ES-I3 (cell line): Measurements from ENCODE around the gene ALG12.

Experiments
- H3K36me3 ChIP-seq: 2 replicates; pipeline ENCODE4 v1.6.1; 2013; ENCODE audit warnings: mild to moderate bottlenecking, low read length, control low read depth, moderate library complexity; ENCODE audit not compliant: insufficient read depth
- H3K4me1 ChIP-seq: 2 replicates; pipeline ENCODE4 v1.6.1; 2013; ENCODE audit warnings: mild to moderate bottlenecking, control low read depth, low read length; ENCODE audit not compliant: insufficient read depth
- H3K9ac ChIP-seq: 2 replicates; pipeline ENCODE4 v1.6.1; 2013; ENCODE audit warnings: low read depth, mild to moderate bottlenecking, low read length, moderate library complexity
- H3K9me3 ChIP-seq: 2 replicates; pipeline ENCODE4 v1.6.1; 2013; ENCODE audit warnings: mild to moderate bottlenecking, low read length, moderate library complexity; ENCODE audit not compliant: control insufficient read depth, insufficient read depth

ALG12 gene

DNA sequence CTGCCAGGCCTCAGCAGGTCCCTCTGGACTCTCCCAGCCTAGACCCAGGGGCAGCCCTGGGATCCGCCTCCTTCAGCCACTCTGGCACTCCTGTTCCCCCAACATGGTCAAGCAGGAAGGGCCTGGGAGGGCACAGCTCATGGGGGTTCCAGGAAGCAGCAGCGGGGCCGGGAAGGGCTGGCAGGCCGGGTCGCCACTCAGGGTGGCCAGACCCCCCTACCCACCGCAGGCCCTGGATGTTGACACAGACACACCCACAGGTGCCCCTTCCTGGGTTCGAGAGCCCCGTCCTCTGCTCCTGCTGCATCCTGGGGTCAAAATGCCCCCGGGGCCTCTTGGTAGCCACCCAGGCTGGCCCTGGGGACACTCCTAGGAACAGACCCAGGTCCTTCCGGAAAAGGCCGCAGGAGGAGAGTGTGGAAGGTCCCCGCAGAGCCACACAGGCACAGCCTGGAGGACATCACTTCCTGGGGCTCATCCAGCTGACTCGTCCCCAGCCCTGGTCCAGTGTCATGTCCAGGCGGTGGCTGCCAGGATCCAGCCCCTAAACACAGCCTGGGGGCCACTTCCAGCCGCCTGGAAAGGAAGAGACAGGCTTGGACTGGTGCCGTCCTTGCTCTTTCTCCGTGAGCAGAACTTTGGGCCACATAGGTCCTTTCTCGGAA is 35.6 kb upstream of the ALG12 start:
- H3K36me3 ChIP-seq: no peaks in the 10 kb centered on the region
- peaks cover 20% of the 10 kb centered on the region; the same call in 1 of the 2 replicates for H3K4me1 ChIP-seq
- no peak overlapping the region for H3K9ac ChIP-seq
- H3K9me3 ChIP-seq: no peaks in the 10 kb centered on the region

DNA sequence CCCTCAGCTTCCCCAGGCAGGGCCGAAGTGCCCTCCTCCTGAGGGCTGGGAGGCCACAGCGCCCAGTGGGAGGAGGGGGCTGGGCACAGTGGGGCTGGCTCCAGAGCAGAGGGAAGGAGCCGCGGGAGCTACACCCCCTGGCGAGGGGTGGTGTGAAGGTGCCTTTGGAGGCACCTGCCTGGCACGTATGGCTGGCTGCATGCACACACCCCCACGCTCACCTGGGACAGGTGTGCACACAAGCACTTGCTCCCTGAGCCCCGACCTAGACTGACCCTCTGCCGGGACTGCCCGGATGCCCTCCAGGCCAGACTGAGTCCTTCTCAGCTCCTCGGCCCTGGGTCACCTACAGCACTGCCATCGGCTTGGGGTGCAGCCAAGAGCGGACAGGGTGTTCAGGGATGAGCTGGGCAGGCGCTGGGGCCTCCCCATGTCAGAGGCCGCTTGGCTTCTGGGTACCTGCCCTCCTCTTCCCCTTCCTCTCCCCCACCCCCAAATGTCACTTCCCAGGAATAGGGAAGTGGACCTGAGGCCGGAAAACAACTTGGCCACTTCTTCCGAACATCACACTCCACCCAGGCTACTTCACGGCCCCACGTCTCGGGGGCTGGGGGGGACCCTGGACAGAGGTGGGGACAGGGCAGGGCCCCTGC is 34.9 kb upstream of the ALG12 start:
- Histone ChIP-seq H3K4me1 (peaks cover 20% of the 10 kb centered on the region; the same call in 1 of the 2 replicates), H3K9me3 (no peaks in the 10 kb centered on the region), H3K9ac (no peak overlapping the region), H3K36me3 (no peaks in the 10 kb centered on the region)

DNA sequence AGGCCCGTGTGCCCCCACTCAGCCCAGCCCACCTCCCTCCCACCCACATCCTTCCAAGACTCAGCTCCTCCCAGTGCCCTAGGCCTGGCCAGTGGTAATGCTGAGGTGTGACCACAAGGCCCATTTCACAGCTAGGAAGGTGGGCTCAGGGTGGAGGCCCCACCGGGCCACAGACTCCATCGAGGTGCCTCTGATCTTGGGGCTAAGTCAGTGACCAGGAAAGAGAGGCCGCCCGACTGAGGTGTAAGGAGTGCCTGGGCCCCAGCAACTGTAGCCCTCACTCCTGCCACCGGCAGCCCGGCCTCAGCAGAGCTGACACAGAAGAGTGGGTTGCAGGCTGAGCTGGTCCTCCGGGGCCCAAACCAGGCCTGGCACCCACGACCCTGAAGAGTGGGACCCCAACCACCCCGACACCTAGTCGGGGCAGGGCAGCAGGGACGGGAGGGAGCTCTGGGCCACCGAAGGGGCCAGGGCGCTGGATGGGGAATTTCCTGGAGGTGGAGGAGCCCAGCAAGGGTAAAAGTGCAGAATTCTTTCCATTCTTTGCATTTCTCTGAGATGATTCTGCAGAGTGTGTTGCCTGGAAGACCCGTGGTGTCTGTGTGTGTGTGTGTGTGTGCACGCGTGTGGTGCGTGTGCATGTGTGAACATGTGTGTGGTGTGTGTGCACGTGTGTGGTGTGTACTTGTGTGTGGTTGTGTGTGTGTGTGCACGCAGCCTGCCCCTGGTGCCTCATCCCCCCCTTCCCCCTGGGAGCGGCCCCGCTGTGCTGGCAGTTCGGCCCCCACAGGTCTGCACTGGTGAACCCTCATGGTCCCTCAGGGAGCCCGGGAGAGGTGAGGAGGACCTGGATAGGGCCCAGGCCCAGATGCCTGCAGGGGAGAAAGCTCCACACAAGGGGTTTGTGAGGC is 34.0 kb upstream of the ALG12 start:
- Histone ChIP-seq H3K9ac (no peak overlapping the region), H3K9me3 (no peaks in the 10 kb centered on the region), H3K36me3 (no peaks in the 10 kb centered on the region), H3K4me1 (peaks cover 27% of the 10 kb centered on the region; the same call in 1 of the 2 replicates)

DNA sequence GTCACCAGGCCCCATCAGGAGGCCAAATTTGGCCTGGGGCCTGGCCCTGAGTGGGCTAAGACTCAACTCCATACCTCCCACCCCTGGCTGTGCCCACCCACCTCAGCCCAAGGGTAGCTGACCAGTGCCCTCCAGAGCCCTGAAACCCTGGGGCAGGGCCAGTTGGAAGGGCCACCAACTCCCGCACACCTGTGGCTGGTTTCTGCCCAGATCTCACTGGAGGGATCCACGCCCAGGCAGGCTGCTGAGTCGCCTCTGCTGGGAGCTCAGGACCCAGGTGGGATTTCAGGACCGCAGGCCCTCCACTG is 33.4 kb upstream of the ALG12 start:
- Histone ChIP-seq H3K9ac (no peak overlapping the region), H3K36me3 (no peaks in the 10 kb centered on the region), H3K9me3 (no peaks in the 10 kb centered on the region), H3K4me1 (peaks cover 33% of the 10 kb centered on the region; the same call in 1 of the 2 replicates)

DNA sequence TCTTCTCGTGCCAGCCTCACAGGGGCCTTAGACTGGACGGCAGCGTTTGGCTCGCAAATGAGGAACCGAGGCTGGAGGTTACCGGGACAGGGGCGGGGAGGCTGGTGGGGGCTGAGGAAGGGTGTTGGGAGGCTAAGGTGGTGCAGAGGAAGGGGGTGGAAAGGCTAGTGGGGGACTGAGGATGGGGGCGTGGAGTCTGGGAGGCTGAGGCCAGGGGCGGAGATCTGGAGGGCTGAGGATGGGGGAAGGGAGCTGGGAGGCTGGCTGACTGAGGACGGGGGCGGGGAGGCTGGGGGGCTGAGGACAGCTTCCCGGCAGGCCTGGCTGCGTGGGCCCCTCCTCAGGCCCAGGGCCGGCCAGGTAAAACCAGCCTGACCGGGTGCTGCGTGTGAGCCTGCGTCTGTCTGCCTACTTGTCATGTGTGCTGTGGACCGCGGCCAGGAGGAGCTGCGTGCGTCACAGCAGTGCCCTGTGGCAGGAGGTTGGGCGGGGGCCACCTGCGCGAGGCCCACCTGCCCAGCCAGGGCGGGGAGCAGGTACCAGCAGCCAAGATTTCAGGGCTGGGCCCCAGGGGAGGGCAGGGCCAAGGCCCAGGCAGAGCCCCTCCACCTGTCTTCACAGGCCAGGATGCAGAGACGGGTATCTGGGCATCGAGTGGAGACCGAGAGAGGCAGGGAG is 32.9 kb upstream of the ALG12 start:
- Histone ChIP-seq H3K36me3 (no peaks in the 10 kb centered on the region), H3K9ac (no peak overlapping the region), H3K9me3 (no peaks in the 10 kb centered on the region), H3K4me1 (peaks cover 37% of the 10 kb centered on the region; the same call in 1 of the 2 replicates)

DNA sequence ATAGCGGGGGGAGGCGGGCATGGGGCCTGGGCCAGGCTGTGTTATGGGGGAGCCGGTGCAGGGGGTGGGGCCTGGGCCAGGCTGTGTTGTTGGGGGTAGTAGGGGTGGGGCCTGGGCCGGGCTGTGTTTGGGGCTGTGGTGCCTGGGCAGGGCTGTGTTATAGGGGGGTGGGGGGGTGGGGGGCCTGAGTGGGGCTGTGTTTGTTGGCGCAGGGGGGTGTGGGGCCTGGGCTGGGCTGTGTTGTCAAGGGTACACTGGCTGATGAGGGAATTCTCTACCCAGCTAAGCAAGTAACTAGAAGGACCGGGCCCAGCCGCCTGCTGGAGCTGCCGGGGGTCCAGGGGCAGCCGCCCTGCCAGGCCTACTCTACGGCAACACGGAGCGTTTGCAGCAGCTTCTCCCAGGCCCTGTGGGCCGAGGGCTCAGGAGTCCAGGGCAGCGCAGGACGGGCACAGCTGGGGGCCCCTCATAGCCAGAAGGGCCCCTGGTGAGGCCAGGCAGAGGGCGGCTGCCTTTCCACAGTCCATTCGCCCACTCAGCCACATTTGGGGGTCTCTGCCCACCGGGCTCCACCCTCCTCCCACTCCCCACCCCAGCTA is 32.3 kb upstream of the ALG12 start:
- H3K9me3 ChIP-seq: no peaks in the 10 kb centered on the region
- no peaks in the 10 kb centered on the region for H3K36me3 ChIP-seq
- peaks cover 41% of the 10 kb centered on the region; the same call in 1 of the 2 replicates for H3K4me1 ChIP-seq
- no peak overlapping the region for H3K9ac ChIP-seq

DNA sequence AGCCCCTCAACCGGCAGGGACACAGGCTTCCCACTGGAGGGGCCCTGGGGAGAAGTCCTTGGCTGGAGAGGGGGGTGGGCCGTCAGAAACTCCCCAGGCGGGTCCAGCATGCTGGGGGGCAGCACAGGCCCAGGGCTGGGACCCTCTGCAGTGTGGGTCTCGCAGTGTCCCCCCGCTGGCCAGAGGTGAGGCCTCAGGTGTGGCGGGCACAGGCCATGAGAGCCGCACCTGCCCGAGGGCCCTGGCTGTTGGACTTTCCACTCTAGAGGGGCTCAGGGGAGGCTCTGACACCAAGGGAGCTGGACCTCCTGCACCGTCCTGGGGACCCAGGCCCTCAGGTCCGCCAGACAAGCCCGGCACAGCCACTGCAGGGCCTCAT is 31.7 kb upstream of the ALG12 start:
- no peaks in the 10 kb centered on the region for H3K9me3 ChIP-seq
- H3K9ac ChIP-seq: no peak overlapping the region
- H3K36me3 ChIP-seq: no peaks in the 10 kb centered on the region
- peaks cover 41% of the 10 kb centered on the region; the same call in 1 of the 2 replicates for H3K4me1 ChIP-seq

DNA sequence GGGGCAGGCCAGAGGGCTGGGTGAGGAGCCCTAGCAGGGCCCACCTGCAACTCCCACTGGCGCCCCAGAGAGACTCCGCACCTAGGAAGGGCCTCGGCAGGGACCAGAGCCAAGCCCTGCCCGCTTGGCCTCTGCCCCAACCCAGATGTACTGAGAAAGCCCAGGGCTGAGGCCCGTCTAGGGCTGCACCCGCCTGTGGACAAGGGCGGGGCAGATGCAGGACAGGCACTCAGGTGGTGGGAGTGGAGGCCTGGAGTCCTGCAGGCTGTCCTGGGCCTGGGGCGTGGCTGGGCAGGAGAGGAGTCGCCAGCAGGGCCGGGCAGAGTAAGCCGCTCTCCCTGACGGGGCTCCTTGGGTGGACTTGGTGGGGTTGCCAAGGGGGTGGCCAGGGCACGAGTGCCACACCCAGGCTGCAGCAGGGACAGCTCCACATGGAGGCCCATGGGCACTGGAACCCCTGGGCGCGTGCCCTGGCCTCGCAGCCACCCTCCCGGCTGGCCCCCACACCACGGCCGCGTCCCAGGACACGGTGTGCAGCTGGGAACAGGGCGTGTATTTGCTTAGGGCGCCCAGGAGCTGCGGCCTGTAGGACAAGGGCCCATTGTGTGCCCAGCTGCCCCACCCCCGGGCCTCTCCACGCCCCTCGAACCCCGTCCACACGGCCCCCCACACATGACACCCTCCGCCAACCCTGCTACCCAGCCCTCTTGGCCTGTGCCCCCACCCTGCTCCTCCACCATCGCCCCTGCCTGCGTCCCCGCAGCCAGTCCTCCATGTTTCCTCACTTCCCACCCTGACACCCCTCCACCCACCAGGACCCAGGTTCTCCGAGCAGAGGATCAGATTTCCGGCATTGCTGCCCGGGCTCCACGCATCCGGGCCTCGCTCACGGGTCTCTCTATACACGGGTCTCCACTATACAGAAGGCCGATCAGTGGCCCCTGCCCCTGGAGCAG is 31.0 kb upstream of the ALG12 start:
- no peaks in the 10 kb centered on the region for H3K36me3 ChIP-seq
- peaks cover 41% of the 10 kb centered on the region; the same call in 1 of the 2 replicates for H3K4me1 ChIP-seq
- H3K9ac ChIP-seq: no peak overlapping the region
- no peaks in the 10 kb centered on the region for H3K9me3 ChIP-seq

DNA sequence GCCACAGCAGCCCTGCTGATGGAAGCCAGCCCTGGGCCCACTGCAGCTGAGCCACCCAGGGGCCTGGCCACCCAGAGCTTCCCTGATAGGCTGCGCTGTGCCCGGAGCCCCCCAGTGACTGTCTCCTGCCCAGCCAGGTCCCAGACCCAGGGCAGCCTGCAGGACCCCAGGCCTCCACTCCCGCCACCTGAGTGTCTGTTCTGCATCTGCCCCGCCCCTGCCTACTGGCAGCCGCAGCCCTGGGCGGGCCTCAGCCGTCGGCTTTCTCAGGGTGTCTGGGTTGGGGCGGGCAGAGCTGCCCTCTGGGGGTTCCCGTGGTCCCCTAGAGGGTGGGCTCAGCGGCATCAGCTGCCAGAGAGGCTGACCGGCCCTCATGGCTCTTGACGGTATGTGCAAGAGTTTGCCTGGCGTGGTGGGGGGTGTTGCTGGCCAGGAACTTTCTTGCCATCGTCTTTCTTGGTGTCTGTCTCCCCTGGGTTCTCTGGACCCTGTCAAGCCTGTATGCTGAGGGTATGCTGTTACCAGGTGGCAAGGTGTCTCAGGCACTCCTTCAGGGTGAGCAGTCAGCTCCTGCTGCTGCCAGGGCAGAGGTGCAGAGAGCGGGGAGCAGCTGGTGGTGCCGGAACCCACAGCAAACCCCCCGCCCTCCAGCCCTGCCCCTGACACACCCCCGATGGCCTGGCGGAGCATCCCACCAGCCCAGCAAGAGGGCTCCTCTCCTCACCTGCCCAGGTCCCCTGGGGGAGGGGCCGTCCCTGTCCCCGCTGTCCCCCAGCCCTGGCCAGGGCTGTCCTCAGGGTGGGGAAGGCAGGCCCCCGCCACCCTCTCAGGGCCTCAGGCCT is 30.1 kb upstream of the ALG12 start:
- Histone ChIP-seq H3K4me1 (peaks cover 41% of the 10 kb centered on the region; the same call in 1 of the 2 replicates), H3K36me3 (no peaks in the 10 kb centered on the region), H3K9ac (no peak overlapping the region), H3K9me3 (no peaks in the 10 kb centered on the region)

DNA sequence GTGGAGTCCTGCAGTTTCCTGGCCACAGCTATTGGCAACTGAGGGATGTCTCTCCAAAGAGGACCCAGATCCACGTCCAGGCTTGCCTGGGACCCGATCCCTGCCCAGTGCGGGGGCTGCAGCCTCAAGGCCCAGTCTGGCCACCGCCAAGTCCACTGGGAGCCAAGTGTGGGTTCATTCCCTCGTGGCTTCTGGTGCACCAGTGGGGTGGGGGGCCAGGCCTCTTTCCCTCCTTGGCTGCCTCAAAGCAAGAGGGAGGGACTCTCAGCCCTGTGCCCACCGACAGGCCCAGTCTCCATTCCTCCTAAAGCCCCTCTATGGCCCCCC is 29.0 kb upstream of the ALG12 start:
- H3K4me1 ChIP-seq: peaks cover 37% of the 10 kb centered on the region; the same call in 1 of the 2 replicates
- no peaks in the 10 kb centered on the region for H3K36me3 ChIP-seq
- no peak overlapping the region for H3K9ac ChIP-seq

DNA sequence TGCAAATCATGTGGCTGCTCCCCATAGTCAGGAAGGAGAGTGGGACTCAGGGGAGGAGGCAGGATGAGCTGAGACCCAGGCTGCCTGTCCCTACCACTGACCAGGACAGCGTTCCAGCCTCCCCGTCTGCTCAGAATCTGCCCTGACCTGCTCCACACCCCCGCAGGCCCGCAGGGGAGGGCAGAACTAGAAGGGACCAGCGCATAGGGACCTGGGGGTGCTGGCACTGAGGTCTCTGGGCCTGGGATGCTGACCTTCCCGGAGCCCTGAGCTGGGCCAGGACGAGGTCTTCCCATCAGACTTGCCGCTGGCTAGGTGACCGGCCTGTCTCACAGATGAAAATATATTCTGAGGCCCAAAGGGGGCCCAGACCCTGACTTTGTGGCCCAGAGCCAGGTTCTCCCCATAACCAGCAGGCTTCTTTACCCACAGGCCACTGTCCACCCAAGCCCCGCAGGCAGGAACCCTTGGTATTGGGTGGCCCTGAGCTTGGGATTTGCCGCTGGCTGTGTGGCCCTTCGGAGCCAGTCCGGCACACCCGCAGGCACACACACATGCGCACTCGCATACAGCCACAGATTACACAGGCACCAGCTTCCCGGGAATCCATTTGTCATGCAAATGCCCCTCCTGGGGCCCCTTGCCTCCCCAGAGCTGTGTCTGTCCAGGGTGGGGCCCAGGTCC is 28.5 kb upstream of the ALG12 start:
- Histone ChIP-seq H3K9me3 (no peaks in the 10 kb centered on the region), H3K9ac (no peak overlapping the region), H3K36me3 (no peaks in the 10 kb centered on the region), H3K4me1 (peaks cover 33% of the 10 kb centered on the region; the same call in 1 of the 2 replicates)

More for the DNA sequence above, 29.0 kb upstream of the ALG12 start:
- no peaks in the 10 kb centered on the region for H3K9me3 ChIP-seq
